ENCODE results near the gene NOTCH3. TPM values are rescaled to one million over a fixed set of nuclear protein-coding genes. Genes with fewer than 3 reads are reported as not detected.

Gene NOTCH3
- total RNA-seq, 1 donor from 2014 or later: 60.3 TPM

DNA sequence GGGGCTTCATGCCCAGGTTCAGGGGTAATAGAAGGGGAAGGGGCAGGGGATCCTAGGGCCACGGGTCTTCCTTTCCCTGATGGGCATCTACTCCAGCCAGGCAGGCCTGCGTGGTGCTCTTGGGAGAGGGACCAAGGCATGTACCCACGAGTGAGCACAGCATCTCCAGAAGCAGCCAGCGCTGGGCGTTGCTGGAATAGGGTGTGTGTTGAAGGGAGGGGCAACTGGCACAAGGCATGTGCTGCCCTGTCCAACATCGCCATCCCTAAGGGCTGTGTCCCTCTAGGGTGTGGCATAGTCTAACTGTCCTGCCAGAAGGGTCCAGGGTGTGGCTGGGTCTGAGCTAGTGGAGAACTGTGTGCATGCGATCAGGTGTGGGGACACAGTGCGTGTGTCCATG is 2.9 kb downstream of the NOTCH3 start:
- no peak for DNase-seq (ENCODE audit: low spot score)

DNA sequence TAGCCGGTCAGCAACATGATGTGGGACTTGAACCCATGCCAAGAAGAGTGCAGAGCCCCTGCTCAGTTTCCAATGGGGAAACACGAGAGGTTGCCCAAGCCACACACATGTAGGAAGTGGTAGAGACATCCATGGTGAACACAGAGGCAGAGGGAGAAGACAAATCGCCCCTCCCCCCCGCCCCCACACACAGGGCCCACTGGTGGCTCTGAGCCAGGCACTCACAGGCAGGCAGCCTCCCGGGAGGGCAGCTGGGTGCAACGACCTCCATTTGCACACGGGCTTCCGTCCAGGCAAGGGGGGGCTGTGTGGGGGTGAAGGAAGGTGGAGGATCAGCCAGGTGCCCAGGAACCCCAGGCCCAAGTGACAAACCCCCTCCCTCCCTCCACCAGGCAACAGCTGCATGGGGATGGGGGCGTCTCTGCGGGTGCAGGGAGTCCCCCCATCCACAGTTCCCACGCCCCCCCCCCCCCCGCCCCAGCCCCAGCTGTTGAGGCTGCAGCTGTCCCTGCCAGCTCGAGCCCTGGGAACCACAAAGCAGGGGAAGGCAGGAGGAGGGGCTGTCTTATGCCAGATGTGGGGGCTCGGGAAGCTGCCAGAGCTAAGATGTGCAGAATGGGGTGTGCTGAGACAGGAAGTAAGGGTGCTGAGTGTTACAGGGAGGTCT is 3.4 kb downstream of the NOTCH3 start:
- no peak for DNase-seq (ENCODE audit: low spot score)

DNA sequence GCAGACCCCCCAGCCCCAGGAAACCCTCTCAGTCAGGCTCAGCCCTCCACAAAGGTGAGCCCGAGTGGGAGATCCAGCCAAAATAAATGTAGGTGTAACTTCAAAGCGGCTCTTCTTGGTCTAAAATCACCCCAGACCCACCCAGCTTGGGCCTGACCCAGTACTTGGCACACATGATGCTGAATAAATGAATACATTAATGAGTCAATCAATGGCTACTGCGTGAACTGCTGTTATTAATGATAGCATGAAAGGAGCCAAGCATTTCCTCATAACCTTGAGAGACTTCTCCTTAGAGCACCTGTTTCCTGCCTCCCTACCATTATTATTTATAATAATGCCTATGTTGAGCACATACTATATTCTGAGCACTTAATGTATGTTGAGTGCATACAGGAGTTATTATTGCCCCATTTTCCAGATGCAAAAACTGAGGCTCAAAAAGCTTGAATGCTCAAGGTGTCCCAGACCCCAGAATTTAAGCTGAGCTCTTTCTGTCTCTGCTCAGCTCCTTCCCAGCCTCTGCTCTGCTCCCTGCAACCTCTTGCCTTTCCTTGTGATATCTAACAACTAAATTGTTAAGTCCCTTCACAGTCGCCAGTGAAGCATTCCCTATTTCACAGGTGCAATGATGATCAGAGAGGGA is 4.3 kb downstream of the NOTCH3 start:
- DNase-seq (ENCODE audit: low spot score): no peak

DNA sequence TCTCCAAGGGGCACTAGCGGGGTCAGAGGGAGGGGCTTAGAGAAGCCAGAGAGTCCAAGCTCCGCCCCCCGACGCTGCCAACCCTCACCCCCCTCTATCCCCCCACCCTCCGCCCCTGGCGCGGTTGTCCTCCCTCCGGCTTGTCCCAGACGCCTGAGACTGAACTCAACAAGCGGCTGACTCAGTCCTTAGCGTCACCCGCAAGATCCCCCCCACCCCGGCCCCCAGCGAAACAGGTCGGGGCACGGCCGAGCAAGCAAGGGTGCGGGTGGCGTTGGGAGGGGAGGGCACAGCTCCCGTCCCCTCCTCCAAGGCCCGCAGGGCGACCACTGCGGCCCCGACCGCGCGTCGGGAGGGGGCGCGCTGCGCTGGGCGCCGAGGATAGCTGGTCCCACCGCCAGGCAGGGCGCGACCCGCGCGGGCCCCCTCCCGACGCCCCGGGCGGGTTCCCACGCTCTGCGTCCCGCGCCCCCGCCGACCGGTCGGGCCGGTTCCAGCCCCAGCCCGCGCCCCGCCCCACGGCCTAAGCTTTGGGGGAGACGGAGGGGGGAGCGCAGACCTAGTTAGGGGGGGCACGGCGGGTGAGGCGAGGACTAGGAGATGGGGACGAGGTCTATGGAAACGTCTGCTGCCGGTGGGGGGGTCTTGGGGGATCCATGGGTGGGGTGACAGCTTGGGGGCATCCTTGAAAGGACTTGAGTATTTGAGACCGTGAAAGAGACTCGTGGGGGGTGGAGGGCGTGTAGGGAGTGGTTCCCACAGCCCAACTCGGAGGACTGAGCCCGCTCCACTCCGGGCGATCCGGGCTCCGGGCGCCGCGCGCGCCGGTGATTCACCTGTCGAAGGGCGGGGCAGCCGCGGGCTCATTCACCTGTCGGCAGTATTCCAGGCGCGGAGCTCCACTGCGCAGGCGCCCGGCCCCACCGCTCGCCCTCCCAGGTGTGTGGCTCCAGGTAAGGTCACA is 5.1 kb downstream of the NOTCH3 start:
- no peak for DNase-seq (ENCODE audit: low spot score)

DNA sequence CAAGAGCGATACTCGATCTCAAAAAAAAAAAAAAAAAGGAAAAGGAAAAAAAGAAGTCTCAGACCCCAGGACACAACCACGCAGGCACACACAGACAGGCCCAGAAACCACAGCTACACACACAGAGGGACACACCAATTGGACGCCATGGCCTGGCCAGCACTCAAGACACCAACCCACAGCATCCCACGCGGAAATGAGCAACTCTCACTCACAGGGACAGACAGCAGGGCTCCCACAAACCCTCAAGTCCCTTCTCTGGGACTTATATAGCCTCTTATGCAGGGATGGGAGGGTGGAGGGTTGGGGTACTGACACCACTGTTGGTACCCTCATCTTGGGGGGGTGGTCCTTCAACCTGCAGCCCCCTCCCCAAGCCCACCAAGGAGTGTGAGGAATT is 5.9 kb downstream of the NOTCH3 start:
- DNase-seq (ENCODE audit: low spot score): no peak

DNA sequence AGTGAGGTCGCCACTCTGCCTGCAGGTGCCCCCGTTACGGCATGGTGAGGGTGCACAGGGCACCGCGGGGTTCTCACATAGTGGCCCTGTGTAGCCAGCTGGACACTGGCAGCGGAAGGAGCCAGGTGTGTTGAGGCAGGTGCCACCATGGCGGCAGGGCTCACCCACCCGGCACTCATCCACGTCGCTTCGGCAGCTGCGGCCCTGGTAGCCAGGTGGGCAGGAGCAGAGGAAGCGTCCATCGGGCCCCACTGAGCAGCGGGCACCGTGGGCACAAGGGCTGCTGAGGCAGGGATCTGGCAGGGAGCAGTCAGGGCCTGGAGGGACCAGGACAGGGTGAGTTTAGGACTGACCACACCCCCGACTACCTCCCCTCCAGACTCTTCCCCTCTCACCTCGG is 8.8 kb downstream of the NOTCH3 start:
- no peak for DNase-seq (ENCODE audit: low spot score)

DNA sequence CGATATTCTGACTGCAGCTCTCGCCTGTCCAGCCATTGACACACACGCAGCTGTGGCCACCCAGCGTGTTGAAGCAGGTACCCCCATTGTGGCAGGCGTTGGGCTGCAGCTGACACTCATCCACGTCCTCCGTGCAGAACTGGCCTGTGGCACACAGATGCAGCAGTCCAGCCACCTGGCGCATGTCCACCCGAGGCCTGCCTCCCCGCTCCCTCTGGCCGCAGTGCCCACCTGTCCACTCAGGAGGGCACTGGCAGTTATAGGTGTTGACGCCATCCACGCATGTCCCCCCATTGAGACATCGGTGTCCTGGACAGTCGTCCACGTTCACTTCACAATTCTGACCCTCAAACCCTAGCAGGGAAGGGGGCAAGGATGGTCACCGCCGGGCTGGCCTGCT is 9.3 kb downstream of the NOTCH3 start:
- DNase-seq (ENCODE audit: low spot score): no peak

DNA sequence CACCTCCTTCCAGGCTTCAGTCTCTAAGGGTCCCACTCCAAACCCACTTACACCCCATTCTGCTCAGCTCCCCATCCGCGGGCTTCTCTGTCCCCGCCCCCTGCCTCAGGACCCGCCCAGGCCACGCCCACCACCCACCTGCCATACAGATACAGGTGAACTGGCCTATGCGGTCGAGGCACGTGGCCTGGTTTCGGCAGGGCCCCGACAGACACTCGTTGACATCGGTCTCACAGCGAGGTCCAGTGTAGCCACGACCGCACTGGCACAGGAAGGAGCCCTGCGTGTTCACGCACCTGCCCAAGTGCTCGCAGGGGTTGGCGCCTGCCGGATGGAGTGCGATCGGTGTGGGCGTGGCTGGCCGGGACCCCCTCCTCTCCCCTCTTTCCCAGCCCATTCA is 11.9 kb downstream of the NOTCH3 start:
- no peak for DNase-seq (ENCODE audit: low spot score)

DNA sequence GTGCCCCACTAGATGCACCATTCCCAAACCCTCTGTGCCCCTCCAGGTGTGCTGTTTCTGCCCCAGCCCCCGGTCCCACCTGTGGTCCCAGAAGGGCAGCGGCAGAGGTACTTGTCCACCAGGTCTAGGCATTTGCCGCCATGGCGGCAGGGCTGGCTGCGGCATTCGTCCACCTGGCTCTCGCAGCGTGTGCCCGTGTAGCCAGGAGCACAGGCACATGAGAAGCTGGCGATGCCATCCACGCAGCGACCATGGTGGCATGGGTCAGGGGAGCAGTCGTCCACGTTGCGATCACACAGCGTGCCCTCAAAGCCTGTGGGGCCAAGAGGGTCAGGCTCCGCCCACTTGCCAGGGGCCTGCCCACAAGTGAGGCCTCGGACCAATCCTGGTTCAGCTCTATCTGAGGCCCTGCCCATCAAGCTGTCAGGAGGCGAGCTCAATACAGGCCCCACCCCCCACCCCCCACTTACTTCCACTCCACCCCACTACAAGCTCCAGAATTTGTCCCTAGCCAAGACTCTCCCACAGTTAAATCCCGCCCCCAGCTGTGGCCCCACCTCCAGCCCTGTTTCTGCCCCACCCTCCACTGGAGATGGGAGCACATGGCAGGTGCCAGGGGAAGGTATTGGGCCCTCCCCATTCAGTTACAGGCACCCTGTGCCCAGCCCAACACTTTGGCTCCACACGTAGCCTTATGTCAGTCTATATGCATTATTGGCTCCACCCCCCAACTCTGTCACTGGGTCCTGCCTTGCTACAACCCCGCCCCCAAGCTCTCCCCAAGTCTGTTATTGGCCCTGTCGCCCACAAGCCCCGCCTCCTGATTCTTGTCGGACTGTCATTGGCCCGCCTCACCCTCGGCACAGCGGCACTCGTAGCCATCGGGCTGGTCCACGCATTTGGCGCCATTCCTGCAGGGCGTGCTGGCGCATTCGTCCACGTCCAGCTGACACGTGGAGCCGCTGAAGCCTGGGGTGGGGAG is 13.5 kb downstream of the NOTCH3 start:
- no peak for DNase-seq (ENCODE audit: low spot score)

DNA sequence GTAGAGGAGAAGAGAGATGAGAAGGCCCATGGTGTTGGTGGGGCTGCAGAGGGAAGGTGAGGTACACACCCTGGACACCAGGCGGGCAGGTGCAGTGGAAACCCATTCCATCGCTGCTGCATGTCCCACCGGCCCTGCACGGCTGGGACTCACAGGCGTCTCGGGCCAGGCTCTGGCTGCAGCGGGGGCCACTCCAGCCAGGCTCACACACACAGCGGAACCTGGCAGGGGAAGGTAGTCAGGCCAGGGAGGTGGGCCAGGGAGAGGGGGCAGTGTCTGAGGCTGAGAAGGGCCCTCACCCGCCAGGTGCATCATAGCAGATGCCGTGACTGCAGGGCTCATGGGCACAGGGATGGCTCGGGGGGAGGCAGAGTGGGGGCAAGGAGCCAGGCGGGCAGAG is 15.6 kb downstream of the NOTCH3 start:
- no peak for DNase-seq (ENCODE audit: low spot score)

DNA sequence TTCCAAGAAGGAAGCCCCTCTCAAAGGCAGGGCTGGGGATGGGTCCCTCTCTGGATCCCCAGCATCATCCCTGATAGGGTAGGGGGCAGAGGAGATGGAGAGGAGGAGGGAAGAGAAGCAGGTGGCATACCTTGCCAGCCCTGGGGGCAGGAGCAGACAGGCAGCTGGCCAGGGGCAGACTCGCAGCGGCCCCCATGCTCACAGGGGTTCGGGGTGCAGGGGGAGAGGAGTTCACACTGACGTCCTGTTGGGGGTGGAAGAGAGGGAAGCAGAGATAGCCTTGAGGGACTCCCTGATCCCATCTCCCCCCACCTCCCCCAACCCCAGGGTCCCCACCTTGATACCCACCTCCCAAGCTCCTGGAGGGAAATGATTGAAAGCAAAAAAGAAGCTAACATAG is 16.0 kb downstream of the NOTCH3 start:
- no peak for DNase-seq (ENCODE audit: low spot score)

DNA sequence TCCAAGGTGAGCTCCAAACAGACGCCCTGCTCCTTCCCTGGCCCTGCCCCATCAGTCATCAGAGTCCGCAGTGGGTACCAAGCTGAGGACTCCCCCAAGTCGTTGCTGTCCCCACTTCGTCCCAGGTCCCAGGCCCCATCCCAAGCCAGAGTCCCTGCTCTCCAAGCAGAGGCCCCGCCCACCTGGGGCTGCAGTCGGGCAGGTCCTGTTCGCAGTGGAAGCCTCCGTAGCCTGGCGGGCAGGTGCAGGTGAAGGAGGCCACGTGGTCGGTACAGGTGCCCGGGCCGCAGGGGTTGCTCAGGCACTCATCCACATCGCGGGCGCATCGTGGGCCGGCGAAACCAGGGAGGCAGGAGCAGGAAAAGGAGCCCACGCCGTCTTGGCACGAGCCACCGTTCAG is 19.4 kb downstream of the NOTCH3 start:
- DNase-seq (ENCODE audit: low spot score): no peak

DNA sequence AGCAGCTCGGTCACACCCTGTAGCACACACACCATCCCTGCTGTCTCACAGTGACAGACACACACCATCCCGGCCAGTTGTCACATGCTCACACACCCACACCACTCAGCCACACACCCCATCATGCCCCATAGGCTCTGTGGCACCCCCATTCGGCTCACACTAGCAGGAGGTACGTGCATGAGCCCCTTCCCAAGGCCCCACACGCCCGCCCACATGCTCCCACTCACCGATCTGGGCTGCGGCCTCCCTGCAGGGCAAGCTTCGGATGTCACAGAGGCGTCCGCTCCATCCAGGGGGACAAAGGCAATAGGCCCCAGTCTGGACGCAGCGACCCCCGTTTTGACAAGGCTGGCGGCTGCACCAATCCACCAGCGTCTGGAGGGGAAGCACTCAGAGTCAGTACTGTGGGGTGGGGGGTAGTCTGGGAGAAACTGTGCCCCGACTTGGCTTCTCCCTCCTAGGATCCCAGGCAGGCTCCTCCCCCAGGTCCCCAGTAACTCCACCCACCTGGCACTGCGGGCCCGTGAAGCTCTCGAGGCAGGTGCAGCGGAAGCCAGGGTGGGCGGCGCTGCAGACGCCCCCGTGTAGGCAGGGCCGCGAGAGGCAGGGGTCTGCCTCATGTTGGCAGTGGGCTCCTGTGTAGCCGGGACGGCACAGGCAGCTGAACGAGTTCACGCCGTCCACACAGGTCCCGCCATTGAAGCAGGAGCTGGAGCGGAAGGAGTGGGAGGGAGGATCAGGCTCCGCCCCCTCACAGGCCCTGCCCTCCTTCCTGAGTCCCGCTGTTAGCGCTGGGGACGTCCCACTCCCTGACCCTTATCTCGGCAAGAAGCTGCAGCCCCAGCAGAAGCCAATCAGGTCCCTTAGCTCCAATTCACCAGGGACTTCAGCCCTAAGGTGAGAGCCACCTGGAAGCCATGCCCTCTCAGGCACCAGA is 20.1 kb downstream of the NOTCH3 start:
- no peak for DNase-seq (ENCODE audit: low spot score)

DNA sequence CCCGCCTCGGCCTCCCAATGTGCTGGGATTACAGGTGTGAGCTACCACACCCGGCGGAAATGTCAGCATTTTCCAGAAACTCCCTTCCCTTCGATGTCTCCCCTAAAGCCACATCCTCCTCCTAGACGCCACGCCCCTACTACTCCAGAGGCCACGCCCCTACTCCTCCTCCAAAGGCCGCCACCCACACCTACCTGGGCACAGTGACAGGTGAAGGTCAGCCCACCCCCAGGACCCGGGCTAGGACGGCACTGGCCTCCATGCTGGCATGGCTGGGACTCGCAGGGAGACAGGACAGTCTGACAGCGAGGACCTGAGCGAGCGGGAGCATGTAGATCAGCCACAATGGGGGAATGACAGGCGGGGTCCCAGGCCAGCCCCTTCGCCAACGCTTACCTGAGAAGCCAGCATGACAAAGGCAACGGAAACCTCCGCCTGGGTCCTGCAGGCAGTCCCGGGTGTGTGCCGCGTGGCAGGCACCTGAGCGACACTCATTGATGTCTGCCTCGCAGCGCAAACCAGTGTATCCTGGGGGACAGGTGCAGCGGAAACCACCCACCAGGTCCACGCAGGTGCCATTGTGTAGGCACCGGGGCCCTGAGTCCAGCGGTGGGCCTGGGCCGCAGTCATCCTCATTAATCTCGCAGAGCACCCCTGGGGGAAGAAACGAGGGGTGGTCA is 22.0 kb downstream of the NOTCH3 start:
- no peak for DNase-seq (ENCODE audit: low spot score)

DNA sequence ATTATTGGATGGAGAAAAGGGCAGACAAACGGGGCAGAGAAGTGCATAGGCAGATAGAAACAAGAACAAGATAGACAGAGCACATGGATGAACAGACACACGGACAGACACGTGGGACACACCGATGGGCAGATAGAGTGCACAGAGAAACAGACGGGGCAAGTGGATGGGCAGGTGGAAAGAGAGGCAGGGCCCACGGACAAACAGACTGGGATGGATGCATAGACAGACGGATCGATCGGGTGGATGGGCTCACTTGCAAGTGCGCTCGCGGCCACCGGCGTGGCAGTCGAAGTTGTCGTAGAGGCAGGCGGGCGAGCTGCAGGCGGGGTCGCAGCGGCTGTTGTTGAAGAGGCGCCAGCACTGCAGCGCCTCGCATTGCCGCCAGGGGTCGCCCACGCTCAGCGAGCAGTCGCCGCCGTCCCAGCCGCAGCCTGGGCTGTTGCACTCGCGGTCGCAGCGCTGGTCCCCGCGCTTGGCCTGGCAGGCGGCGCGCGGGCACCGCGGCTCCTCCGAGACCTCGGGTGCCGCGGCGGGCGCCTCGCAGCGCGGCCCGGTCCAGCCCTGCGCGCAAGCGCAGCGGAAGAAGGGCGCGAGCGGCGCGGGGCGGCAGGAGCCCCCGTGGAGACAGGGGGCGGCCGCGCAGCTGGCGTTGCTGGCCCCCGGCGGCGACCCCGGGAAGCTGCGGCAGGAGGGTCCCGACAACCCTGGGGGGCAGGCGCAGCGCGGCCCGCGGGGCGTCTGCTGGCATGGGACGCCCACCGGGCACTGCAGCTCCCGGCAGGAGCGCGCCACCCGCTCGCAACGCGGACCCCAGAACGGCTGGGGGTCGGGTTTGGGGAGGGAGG is 23.3 kb downstream of the NOTCH3 start:
- DNase-seq (ENCODE audit: low spot score): peak; percentile 97

DNA sequence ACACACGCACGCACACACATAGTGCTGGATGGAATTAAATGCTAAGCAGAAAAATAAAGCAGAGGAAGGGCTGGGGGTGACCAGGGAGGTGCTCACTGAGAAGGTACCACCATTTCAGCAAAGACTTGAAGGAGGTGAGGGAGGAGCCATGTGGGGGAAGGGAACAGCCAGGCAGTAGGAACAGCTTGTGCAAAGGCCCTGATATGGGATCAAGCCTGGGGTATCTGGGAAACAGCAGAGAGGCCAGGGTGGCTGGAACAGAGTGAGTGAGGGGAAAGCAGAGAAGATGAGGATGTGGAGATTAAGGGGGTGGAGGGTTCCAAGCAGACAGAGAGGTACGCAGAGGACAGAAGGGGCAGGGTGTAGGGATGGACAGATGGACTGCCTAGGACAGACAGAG is 25.2 kb downstream of the NOTCH3 start:
- no peak for DNase-seq (ENCODE audit: low spot score)

DNA sequence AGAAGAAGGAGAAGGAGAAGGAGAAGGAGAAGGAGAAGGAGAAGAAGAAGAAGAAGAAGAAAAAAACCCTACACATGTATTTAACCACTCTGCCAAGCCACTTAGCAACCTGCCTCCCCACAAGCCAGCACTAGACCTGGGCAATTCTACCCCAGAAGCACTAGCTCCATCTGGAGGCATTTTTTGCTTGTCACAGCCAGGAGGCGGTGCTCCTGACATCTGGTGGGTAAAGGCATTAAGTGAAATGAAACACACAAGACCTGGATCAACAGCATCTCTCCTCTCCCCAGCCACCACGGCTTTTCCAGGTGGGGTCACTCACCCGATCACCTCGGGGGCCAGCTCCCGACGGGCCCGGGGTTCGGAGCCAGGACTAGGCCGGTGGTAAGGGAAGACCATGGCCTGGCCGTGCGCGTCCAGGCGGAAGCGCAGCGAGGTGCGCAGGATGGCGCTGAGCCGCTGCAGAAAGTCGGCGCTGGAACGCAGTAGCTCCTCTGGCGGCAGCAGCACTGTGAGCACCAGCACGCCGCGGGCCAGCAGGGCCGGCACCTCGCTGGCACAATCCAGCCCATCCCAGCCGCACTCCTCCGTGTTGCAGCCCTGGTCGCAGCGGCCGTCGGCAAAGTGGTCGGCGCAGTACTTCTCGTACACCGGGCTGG is 26.9 kb downstream of the NOTCH3 start:
- DNase-seq (ENCODE audit: low spot score): no peak

DNA sequence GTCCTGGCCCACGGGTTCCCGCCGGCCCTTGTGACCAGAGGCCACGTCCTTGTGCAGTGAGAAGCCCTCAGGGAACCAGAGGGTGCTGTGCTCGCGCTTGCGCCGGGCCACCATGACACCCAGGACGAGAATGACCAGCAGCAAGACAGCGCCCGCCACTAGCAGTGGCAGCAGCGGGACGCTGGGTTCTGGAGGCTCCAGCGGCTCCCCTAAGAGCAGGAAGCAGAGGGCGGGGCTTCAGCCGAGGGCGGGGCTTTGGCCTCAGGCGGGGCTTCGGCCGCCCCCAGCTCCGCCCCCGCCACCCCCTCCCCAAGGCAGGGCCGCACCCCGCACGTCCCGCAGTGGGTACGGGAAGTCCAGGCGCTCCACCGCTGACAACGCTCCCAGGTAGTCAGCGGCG is 30.4 kb downstream of the NOTCH3 start:
- no peak for DNase-seq (ENCODE audit: low spot score)
